NCI-H2081 (cell line): ENCODE results near the gene TDRD5.
"Not testable (repeated sequence)": the region's sequence is repeated elsewhere in the genome, so short reads cannot be mapped to it uniquely, and the experiment has no call there.

Experiments used
- DNase-seq, 2 experiments: peaks; one replicate each; lab custom pipeline; 2025; lab: John Stamatoyannopoulos, UW

The TDRD5 gene

GRCh38 chr1:179598631-179599030 is 7.0 kb downstream of the TDRD5 start:
- DNase-seq, result no peak

- peak; percentile 64 to 81 for DNase-seq
Measured at GRCh38 chr1:179599623-179600249, 8.1 kb downstream of the TDRD5 start.

GRCh38 chr1:179601093-179601492 is 9.5 kb downstream of the TDRD5 start:
- no peak for DNase-seq

GRCh38 chr1:179612361-179612760 is 20.7 kb downstream of the TDRD5 start:
- no peak for DNase-seq

- no peak for DNase-seq
Measured at GRCh38 chr1:179630719-179631118, 39.1 kb downstream of the TDRD5 start.

GRCh38 chr1:179632868-179633267 is 41.2 kb downstream of the TDRD5 start:
- no peak for DNase-seq

GRCh38 chr1:179637211-179637860 is 45.7 kb downstream of the TDRD5 start:
- DNase-seq, result no peak

- DNase-seq, result no peak
Measured at GRCh38 chr1:179661018-179661417, 69.4 kb downstream of the TDRD5 start.

- DNase-seq, result no peak
Measured at GRCh38 chr1:179663810-179664209, 72.2 kb downstream of the TDRD5 start.

GRCh38 chr1:179677882-179678281 is 86.2 kb downstream of the TDRD5 start:
- DNase-seq, result no peak

- DNase-seq, result not testable (repeated sequence)
Measured at GRCh38 chr1:179694530-179694929, 102.9 kb downstream of the TDRD5 start.

GRCh38 chr1:179702946-179703539 is 111.4 kb downstream of the TDRD5 start:
- no peak for DNase-seq

GRCh38 chr1:179706339-179706941 is 114.8 kb downstream of the TDRD5 start:
- peak; percentile 66 to 77 for DNase-seq

GRCh38 chr1:179707406-179707805 is 115.8 kb downstream of the TDRD5 start:
- DNase-seq, result no peak

- no peak for DNase-seq
Measured at GRCh38 chr1:179708434-179709195, 117.0 kb downstream of the TDRD5 start.

- peak in 1 of 2 experiments; percentile 17 for DNase-seq
Measured at GRCh38 chr1:179709841-179710329, 118.3 kb downstream of the TDRD5 start.

GRCh38 chr1:179714159-179714558 is 122.5 kb downstream of the TDRD5 start:
- no peak for DNase-seq

GRCh38 chr1:179714623-179715022 is 123.0 kb downstream of the TDRD5 start:
- DNase-seq, result no peak

- DNase-seq, result no peak
Measured at GRCh38 chr1:179719272-179719671, 127.6 kb downstream of the TDRD5 start.

- DNase-seq, result no peak
Measured at GRCh38 chr1:179728271-179728670, 136.6 kb downstream of the TDRD5 start.

- no peak for DNase-seq
Measured at GRCh38 chr1:179729881-179730280, 138.2 kb downstream of the TDRD5 start.

- DNase-seq, result no peak
Measured at GRCh38 chr1:179731643-179732042, 140.0 kb downstream of the TDRD5 start.
